GM23248 (cell line): Measurements from ENCODE around the gene NDC1. TPM values are rescaled to one million over a fixed set of nuclear protein-coding genes. Genes with fewer than 3 reads are reported as not detected.

Experiments used
- DNase-seq: peaks from one replicate; pipeline ENCODE4 v3.0.0-alpha.2; 2015
- H2AFZ ChIP-seq: fragments of 200-600 bp; sonication (generic); 2 replicates; pipeline ENCODE4 v1.6.1; 2016; ENCODE audit warnings: antibody characterized with exemption
- H3F3A ChIP-seq: fragments of 200-600 bp; sonication (generic); 2 replicates; pipeline ENCODE4 v1.6.1; 2016; ENCODE audit warnings: mild to moderate bottlenecking, antibody characterized with exemption, mixed run types; ENCODE audit not compliant: insufficient read depth
- H3K27ac ChIP-seq: fragments of 200-600 bp; sonication (generic); 2 replicates; pipeline ENCODE4 v1.5.1; 2016; ENCODE audit warnings: mild to moderate bottlenecking
- H3K27me3 ChIP-seq: fragments of 200-600 bp; sonication (generic); replicated peaks from 2 replicates; pipeline ENCODE4 v1.6.1; 2016; ENCODE audit warnings: mild to moderate bottlenecking; ENCODE audit not compliant: insufficient read depth
- H3K36me3 ChIP-seq: fragments of 200-600 bp; sonication (generic); 2 replicates; pipeline ENCODE4 v1.6.1; 2016; ENCODE audit warnings: low read depth, mild to moderate bottlenecking
- H3K4me1 ChIP-seq: fragments of 200-600 bp; sonication (generic); 2 replicates; pipeline ENCODE4 v1.6.1; 2016; ENCODE audit warnings: mild to moderate bottlenecking; ENCODE audit not compliant: insufficient read depth
- H3K4me2 ChIP-seq: fragments of 200-600 bp; sonication (generic); one replicate; pipeline ENCODE4 v1.6.1; 2016; ENCODE audit warnings: mild to moderate bottlenecking; ENCODE audit not compliant: unreplicated experiment
- H3K4me3 ChIP-seq: fragments of 200-600 bp; sonication (generic); 2 replicates; pipeline ENCODE4 v1.5.1; 2016; ENCODE audit warnings: mild to moderate bottlenecking
- H3K79me2 ChIP-seq: fragments of 200-600 bp; sonication (generic); 2 replicates; pipeline ENCODE4 v1.6.1; 2016; ENCODE audit warnings: mild to moderate bottlenecking; ENCODE audit not compliant: insufficient read depth
- H3K9ac ChIP-seq: fragments of 200-600 bp; sonication (generic); 2 replicates; pipeline ENCODE4 v1.6.1; 2016; ENCODE audit warnings: mild to moderate bottlenecking
- H3K9me2 ChIP-seq: fragments of 200-600 bp; sonication (generic); 2 replicates; pipeline ENCODE4 v1.6.1; 2016; ENCODE audit warnings: mixed run types, mild to moderate bottlenecking, moderate library complexity; ENCODE audit not compliant: insufficient read depth
- H3K9me3 ChIP-seq: fragments of 200-600 bp; sonication (generic); one replicate; pipeline ENCODE4 v1.6.1; 2017; ENCODE audit warnings: low read depth
- H4K20me1 ChIP-seq: fragments of 200-600 bp; sonication (generic); 2 replicates; pipeline ENCODE4 v1.6.0; 2016; ENCODE audit not compliant: insufficient read depth
- EZH2 ChIP-seq: fragments of 200-600 bp; sonication (generic); IDR thresholded peaks from 2 replicates; pipeline ENCODE4 v1.6.1; 2018; ENCODE audit warnings: antibody characterized with exemption, mild to moderate bottlenecking; ENCODE audit not compliant: insufficient read depth, poor library complexity, severe bottlenecking
- EZH2phosphoT487 ChIP-seq: fragments of 200-600 bp; sonication (generic); IDR thresholded peaks from 2 replicates; pipeline ENCODE4 v1.6.1; 2018; ENCODE audit warnings: antibody characterized with exemption, moderate library complexity, mild to moderate bottlenecking, low read depth; ENCODE audit not compliant: insufficient read depth
- WGBS, 2 experiments: methylation state at CpG; one replicate each; pipeline ENCODE4 v1.1.6; 2015 to 2017; ENCODE audit warnings: low lambda C conversion rate in 2 of 2, low coverage in 1 of 2; ENCODE audit errors: missing lambda C conversion rate in 2 of 2; 5-methylcytosine and 5-hydroxymethylcytosine counted together
- in situ Hi-C: fragments of 300-500 bp; cut with MboI; formaldehyde crosslinking; loops from 2 replicates; pipeline ENCODE4 v1.15.0; 2020
- polyA plus RNA-seq: library from polyadenylated mRNA; unstranded; fragments of >200 nt; fragmentation: Nextera tagmentation; extraction: Ambion mirVana; gene quantifications from 2 replicates; pipeline ENCODE4 v1.2.1, GENCODE V29; 2016
- total RNA-seq: library from RNA; depleted of rRNA; stranded (reverse); fragments of >200 nt; shearing (Covaris generic); gene quantifications from 2 replicates; pipeline ENCODE4 v1.2.3, GENCODE V29; 2014

Gene NDC1
- total and polyA plus RNA-seq, 2 experiments from 2014 or later = 8.2 to 23.0 TPM

DNA sequence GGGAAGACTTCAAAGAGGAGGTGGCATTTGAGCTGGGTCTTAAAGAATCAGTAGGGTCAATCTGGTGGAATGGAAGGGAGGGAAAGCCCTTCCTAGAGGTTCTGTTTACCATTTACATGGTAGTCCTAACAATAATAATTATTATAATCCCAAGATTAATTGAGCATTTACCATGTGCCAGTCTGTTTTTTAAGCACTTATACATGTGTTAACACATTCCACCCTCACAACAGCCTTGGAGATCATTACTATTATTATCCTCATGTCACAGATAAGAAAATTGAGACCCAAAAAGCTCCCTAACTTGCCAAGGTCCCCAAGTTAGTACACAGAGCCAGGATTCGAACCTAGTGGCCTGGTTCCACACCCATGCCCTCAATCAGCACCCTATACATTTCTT is 109.9 kb downstream of the NDC1 start:
- no peak overlapping the region for H3K9ac ChIP-seq
- WGBS, 2 experiments = 27 to 38% methylated on average over 1 of the region's 1 CpG
- no peaks in the 10 kb centered on the region for H4K20me1 ChIP-seq
- no peaks in the 10 kb centered on the region for H3K27me3 ChIP-seq
- H3K27ac ChIP-seq = no peak overlapping the region
- no peak for DNase-seq
- TF ChIP-seq EZH2phosphoT487 (no peak), EZH2 (no peak)
- H2AFZ ChIP-seq = no peak overlapping the region
- H3K4me1 ChIP-seq = peaks cover 8% of the 10 kb centered on the region
- H3F3A ChIP-seq = peaks cover 5% of the 10 kb centered on the region
- H3K79me2 ChIP-seq = no peaks in the 10 kb centered on the region
- in situ Hi-C loops = no loop called here
- no peak overlapping the region for H3K4me3 ChIP-seq
- H3K9me2 ChIP-seq = no peaks in the 10 kb centered on the region
- H3K36me3 ChIP-seq = no peaks in the 10 kb centered on the region
- no peak overlapping the region for H3K4me2 ChIP-seq
- H3K9me3 ChIP-seq = no peaks in the 10 kb centered on the region

DNA sequence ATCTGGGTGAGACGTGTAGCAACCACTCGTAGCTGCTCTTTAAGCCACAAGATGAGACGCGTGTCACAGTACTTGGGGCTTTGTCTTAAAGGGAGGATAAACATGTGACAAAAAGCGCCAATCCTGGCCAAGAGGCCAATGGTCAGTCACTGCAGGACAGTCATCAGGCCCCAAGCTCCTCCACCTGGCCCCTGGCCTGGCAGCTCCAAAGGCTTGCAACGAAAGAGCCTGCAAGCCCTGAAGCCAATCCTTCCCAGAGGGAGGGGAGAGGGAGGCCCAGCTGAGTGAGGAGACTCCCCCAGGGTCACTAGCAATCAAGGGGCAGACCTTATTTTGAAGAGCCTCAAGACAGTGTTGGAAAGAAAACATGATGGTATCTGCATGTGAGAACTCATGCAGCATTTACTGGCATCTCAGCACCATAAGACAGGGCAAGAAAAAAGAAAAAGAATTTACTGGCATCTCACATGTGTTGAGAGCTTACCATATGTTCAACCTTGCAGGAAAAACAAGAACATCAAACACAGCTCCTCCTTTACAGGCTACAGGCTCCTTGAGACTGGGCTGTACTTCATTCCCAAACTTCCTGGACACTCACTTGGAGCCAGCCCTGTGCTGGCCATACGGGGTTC is 110.5 kb downstream of the NDC1 start:
- H3F3A ChIP-seq = peaks cover under 1% of the 10 kb centered on the region; the same call in 1 of the 2 replicates
- H3K27me3 ChIP-seq = no peaks in the 10 kb centered on the region
- no peak overlapping the region for H3K27ac ChIP-seq
- H3K36me3 ChIP-seq = no peaks in the 10 kb centered on the region
- no peak overlapping the region for H3K4me2 ChIP-seq
- no peak overlapping the region for H3K9ac ChIP-seq
- H3K9me3 ChIP-seq = no peaks in the 10 kb centered on the region
- 82 to 86% methylated on average over 7 of the region's 7 CpGs for WGBS, 2 experiments
- in situ Hi-C loops = no loop called here
- no peaks in the 10 kb centered on the region for H3K9me2 ChIP-seq
- no peak overlapping the region for H3K4me3 ChIP-seq
- H2AFZ ChIP-seq = no peak overlapping the region
- no peaks in the 10 kb centered on the region for H3K79me2 ChIP-seq
- DNase-seq = no peak
- H3K4me1 ChIP-seq = peaks cover 4% of the 10 kb centered on the region
- H4K20me1 ChIP-seq = no peaks in the 10 kb centered on the region
- TF ChIP-seq EZH2phosphoT487 (no peak), EZH2 (no peak)

DNA sequence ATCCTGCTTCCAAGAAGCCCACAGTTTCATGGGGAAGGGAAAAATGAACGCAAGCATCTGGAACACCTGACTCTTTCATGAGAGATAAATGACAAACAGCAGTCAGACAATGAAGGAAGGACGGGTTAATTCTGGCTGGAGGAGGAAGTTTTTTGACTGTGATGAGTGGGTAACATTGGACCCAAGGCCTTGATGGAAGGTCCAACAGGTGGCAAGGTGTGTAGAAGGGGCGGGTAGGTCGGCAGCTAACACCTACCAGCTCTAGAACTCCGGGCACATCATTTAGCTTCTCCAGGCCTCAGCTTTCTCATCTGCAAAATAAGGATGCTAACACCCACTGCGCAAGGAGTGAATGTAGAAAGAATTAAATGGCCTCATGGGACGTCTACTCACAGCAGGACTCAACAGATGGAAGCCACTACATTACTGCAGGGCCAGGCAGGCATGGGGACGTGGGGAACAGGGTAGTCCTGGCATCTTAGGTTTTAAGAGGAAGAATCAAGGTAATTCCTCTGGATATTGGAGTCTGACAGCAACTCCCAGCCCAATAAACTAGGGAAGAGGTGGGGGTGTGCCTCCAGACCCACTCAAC is 112.0 kb downstream of the NDC1 start:
- Histone ChIP-seq H3K9me3 (no peaks in the 10 kb centered on the region), H3K9ac (no peak overlapping the region), H2AFZ (no peak overlapping the region), H3K79me2 (no peaks in the 10 kb centered on the region), H3K36me3 (no peaks in the 10 kb centered on the region), H3K4me2 (no peak overlapping the region), H3K9me2 (no peaks in the 10 kb centered on the region), H4K20me1 (no peaks in the 10 kb centered on the region), H3K4me3 (no peak overlapping the region), H3K27me3 (no peaks in the 10 kb centered on the region), H3K27ac (no peak overlapping the region), H3F3A (no peaks in the 10 kb centered on the region), H3K4me1 (no peaks in the 10 kb centered on the region)
- in situ Hi-C loops = no loop called here
- WGBS, 2 experiments = 77 to 81% methylated on average over 8 of the region's 8 CpGs
- no peak for TF ChIP-seq EZH2phosphoT487
- TF ChIP-seq EZH2 = no peak
- DNase-seq = no peak

DNA sequence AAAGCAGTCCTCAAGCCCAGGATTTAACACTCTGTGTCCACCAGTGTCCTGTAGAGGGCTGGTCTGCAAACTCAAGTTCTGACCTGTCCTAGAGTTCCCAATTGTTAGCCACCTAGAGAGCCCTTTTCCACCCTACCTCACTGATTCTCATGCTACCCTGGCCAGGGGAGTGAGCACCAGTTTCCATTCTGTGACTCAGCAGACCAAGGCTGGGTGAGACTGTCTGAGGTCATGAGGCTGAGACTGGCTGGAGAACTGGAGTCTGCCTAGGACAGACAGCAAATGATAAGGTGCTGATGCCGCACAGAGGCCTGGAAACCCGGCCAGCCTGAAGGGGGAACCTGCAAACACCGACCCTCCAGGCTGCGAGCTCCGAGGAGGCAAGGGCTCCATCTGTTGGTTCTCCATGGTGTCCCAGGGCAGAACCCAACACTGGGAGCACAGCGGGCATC is 112.8 kb downstream of the NDC1 start:
- TF ChIP-seq EZH2 = no peak
- TF ChIP-seq EZH2phosphoT487 = no peak
- DNase-seq = peak; percentile 45
- H3K4me3 ChIP-seq = no peak overlapping the region
- H3K9me2 ChIP-seq = no peaks in the 10 kb centered on the region
- H3K27ac ChIP-seq = no peak overlapping the region
- H3F3A ChIP-seq = no peaks in the 10 kb centered on the region
- no peak overlapping the region for H2AFZ ChIP-seq
- H3K79me2 ChIP-seq = no peaks in the 10 kb centered on the region
- H3K9ac ChIP-seq = no peak overlapping the region
- in situ Hi-C loops = no loop called here
- no peak overlapping the region for H3K4me2 ChIP-seq
- no peaks in the 10 kb centered on the region for H4K20me1 ChIP-seq
- no peaks in the 10 kb centered on the region for H3K4me1 ChIP-seq
- no peaks in the 10 kb centered on the region for H3K9me3 ChIP-seq
- H3K36me3 ChIP-seq = no peaks in the 10 kb centered on the region
- WGBS, 2 experiments = 66 to 70% methylated on average over 6 of the region's 6 CpGs
- no peaks in the 10 kb centered on the region for H3K27me3 ChIP-seq
